GM12801 (cell line): Measurements from ENCODE around the gene APC.

Experiments used
- CTCF ChIP-seq: IDR thresholded peaks from one replicate; pipeline ENCODE4 v1.5.1; 2011; ENCODE audit warnings: control low read depth; ENCODE audit not compliant: insufficient read length; ENCODE audit errors: extremely low read depth

The APC gene

GRCh38 chr5:112830378-112830777 lies 92.7 kb downstream of the APC start:
- no peak for TF ChIP-seq CTCF

- TF ChIP-seq CTCF: no peak
These were observed 96.3 kb downstream of the APC start for GRCh38 chr5:112833971-112834370.

DNA sequence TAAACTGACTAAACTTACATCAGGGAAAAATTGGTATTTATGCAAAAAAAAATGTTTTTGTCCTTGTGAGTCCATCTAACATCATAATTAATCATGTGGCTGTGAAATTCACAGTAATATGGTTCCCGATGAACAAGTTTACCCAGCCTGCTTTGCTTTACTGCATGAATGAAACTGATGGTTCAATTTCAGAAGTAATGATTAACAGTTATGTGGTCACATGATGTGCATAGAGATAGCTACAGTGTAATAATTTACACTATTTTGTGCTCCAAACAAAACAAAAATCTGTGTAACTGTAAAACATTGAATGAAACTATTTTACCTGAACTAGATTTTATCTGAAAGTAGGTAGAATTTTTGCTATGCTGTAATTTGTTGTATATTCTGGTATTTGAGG lies 106.8 kb downstream of the APC start:
- TF ChIP-seq CTCF: no peak

- no peak for TF ChIP-seq CTCF
These were observed 108.9 kb downstream of the APC start for GRCh38 chr5:112846556-112846955.

GRCh38 chr5:112847306-112847705 lies 109.6 kb downstream of the APC start:
- no peak for TF ChIP-seq CTCF

DNA sequence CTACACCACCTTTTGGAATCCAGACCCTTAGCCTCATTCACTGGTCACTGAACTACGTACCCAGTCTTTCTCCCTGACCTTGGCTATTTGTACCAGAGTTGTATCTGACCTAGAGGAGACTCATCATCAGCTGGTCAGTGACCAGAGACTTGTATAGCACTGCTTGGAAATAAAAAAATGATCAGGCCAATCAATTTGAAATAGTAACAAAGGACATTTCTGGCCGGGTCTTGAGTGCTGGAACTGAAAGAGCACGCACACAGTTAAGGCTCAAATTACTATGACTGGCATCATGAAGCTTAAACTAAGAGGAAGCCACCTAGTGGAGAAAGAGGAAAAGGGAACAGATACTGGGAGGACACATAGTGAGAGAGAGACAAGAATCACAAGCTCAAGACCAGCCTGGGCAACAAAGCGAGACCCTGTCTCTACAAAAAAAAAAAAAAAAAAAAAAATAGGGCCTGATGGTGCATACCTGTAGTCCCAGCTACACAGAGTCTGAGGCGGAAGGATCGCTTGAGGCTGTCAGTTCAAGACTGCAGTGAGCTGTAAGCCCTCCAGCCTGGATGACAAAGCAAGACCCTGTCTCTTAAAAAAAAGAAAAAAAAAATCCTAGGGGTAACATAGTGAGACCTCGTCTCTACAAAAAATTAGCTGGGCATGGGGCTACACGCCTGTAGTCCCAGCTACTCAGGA lies 110.6 kb downstream of the APC start:
- no peak for TF ChIP-seq CTCF

GRCh38 chr5:112849912-112850311 lies 112.2 kb downstream of the APC start:
- no peak for TF ChIP-seq CTCF

- no peak for TF ChIP-seq CTCF
These were observed 117.0 kb downstream of the APC start for GRCh38 chr5:112854651-112855050.
